HepG2 (cell line): ENCODE measurements around the gene XXYLT1. TPM values are rescaled to one million over a fixed set of nuclear protein-coding genes. Genes with fewer than 3 reads are reported as not detected.

Source experiments
- AFF4 ChIP-seq: sonication (generic); formaldehyde crosslinking; IDR thresholded peaks from 2 replicates; pipeline ENCODE4 v1.4.0; 2020; ENCODE audit warnings: missing genetic modification reagents
- ARNTL ChIP-seq: sonication (generic); formaldehyde crosslinking; IDR thresholded peaks from 2 replicates; pipeline ENCODE4 v1.4.0; 2020; ENCODE audit warnings: mild to moderate bottlenecking, missing genetic modification reagents
- GABPB1 ChIP-seq: IDR thresholded peaks from 2 replicates; pipeline ENCODE4 v1.6.1; 2016; ENCODE audit warnings: mild to moderate bottlenecking, missing genetic modification reagents, moderate library complexity, missing compliant biosample characterization
- KLF11 ChIP-seq: IDR thresholded peaks from 2 replicates; pipeline ENCODE4 v1.6.1; 2016; ENCODE audit warnings: missing compliant biosample characterization
- NFKBIZ ChIP-seq: IDR thresholded peaks from 2 replicates; pipeline ENCODE4 v1.6.1; 2018; ENCODE audit warnings: missing genetic modification reagents, missing compliant biosample characterization
- NR2C2 ChIP-seq: sonication (generic); formaldehyde crosslinking; IDR thresholded peaks from 2 replicates; pipeline ENCODE4 v1.4.0; 2020; ENCODE audit warnings: missing genetic modification reagents, mild to moderate bottlenecking, moderate library complexity, borderline replicate concordance
- NR2F2 ChIP-seq: IDR thresholded peaks from 2 replicates; pipeline ENCODE4 v1.6.1; 2012; ENCODE audit warnings: low read depth, inconsistent platforms, borderline replicate concordance
- POLR2AphosphoS5 ChIP-seq: IDR thresholded peaks from 2 replicates; pipeline ENCODE4 v1.6.1; 2012; ENCODE audit warnings: low read depth, low read length
- RAD21 ChIP-seq: fragments of 450-650 bp; formaldehyde crosslinking; IDR thresholded peaks from 2 replicates; pipeline ENCODE4 v1.5.0; 2020; ENCODE audit warnings: mild to moderate bottlenecking
- REXO4 ChIP-seq: sonication (generic); formaldehyde crosslinking; IDR thresholded peaks from 2 replicates; pipeline ENCODE4 v1.8.0; 2022; ENCODE audit warnings: missing genetic modification reagents, mild to moderate bottlenecking, borderline replicate concordance
- RXRA ChIP-seq: sonication (generic); formaldehyde crosslinking; IDR thresholded peaks from 2 replicates; pipeline ENCODE4 v1.5.1; 2020; ENCODE audit warnings: missing genetic modification reagents
- SRSF4 ChIP-seq: fragments of 200-400 bp; formaldehyde crosslinking; IDR thresholded peaks from one replicate; pipeline ENCODE4 v1.6.1; 2018; ENCODE audit warnings: mild to moderate bottlenecking, low read depth, low read length, moderate library complexity; ENCODE audit not compliant: poor library complexity, severe bottlenecking
- TBX2 ChIP-seq: sonication (generic); formaldehyde crosslinking; IDR thresholded peaks from 2 replicates; pipeline ENCODE4 v1.5.0; 2020; ENCODE audit warnings: missing genetic modification reagents, mild to moderate bottlenecking, borderline replicate concordance
- TFDP1 ChIP-seq: IDR thresholded peaks from 2 replicates; pipeline ENCODE4 v1.6.1; 2016; ENCODE audit warnings: missing compliant biosample characterization, missing genetic modification reagents, borderline replicate concordance
- XRCC5 ChIP-seq: fragments of 200-400 bp; formaldehyde crosslinking; optimal IDR thresholded peaks from 2 replicates; pipeline ENCODE3; 2017; ENCODE audit warnings: mild to moderate bottlenecking, low read length
- ZIK1 ChIP-seq: sonication (generic); formaldehyde crosslinking; IDR thresholded peaks from 2 replicates; pipeline ENCODE4 v1.5.0; 2020; ENCODE audit warnings: mild to moderate bottlenecking, low read depth, missing genetic modification reagents, borderline replicate concordance
- ZNF570 ChIP-seq: sonication (generic); formaldehyde crosslinking; IDR thresholded peaks from 2 replicates; pipeline ENCODE4 v1.4.0; 2020; ENCODE audit warnings: mild to moderate bottlenecking, missing genetic modification reagents, borderline replicate concordance
- ZNF891 ChIP-seq: sonication (generic); formaldehyde crosslinking; IDR thresholded peaks from 2 replicates; pipeline ENCODE4 v1.5.0; 2020; ENCODE audit warnings: mild to moderate bottlenecking, missing genetic modification reagents
- polyA plus RNA-seq, 8 experiments: library from polyadenylated mRNA; depleted of rRNA in 3 of 8; stranded (reverse) in 7 of 8; unstranded in 1 of 8; fragments of >200 nt; fragmentation: Illumina TruSeq in 4 of 8; extraction: Trizol in 4 of 8; gene quantifications; 2 replicates each; pipeline versions ENCODE4 v1.2.1 to v1.2.3, GENCODE V29; 2011 to 2016; ENCODE audit warnings: low read depth in 4 of 8, missing spikeins in 1 of 8, mixed read lengths in 1 of 8; ENCODE audit not compliant: insufficient read depth in 1 of 8
- total RNA-seq, 5 experiments: library from RNA; depleted of rRNA; stranded (reverse); fragments of >200 nt; fragmentation: Illumina TruSeq; extraction: Trizol; gene quantifications; 2 replicates each; pipeline ENCODE4 v1.2.3, GENCODE V29; 2016; ENCODE audit warnings: low read depth in 1 of 5
- TF ChIP-seq, protein P1 (sequence below): IDR thresholded peaks from 2 replicates; pipeline ENCODE4 v1.6.1; 2016
- TF ChIP-seq, protein P2 (sequence below): sonication (generic); formaldehyde crosslinking; IDR thresholded peaks from 2 replicates; pipeline ENCODE4 v1.4.0; 2020; ENCODE audit warnings: mild to moderate bottlenecking, missing genetic modification reagents
- TF ChIP-seq, protein P3 (sequence below): sonication (generic); formaldehyde crosslinking; IDR thresholded peaks from 2 replicates; pipeline ENCODE4 v1.5.1; 2020; ENCODE audit warnings: mild to moderate bottlenecking, missing genetic modification reagents, moderate library complexity

The XXYLT1 gene
- total and polyA plus RNA-seq, 2 of the 13 experiments (the other 11 are each of a cell fraction or from before 2014, with no cell fraction given) = 17.7 to 19.0 TPM

- TF ChIP-seq NFKBIZ (CRISPR knock-in tag) (no peak), GABPB1 (no peak; the same call in 1 of the 2 replicates), SRSF4 (no peak), RAD21 (CRISPR knock-in tag) (no peak), NR2C2 (CRISPR knock-in tag) (no peak), ZNF570 (CRISPR knock-in tag) (no peak), REXO4 (CRISPR knock-in tag) (no peak), ARNTL (CRISPR knock-in tag) (0 out of 2 replicates have a peak, but pooled peaks have one; percentile 47), POLR2AphosphoS5 (no peak), ZIK1 (CRISPR knock-in tag) (no peak), KLF11 (CRISPR knock-in tag) (no peak), XRCC5 (no peak), AFF4 (CRISPR knock-in tag) (0 out of 2 replicates have a peak, but pooled peaks have one; percentile 44), TFDP1 (CRISPR knock-in tag) (no peak), ZNF891 (CRISPR knock-in tag) (no peak), TBX2 (CRISPR knock-in tag) (peak; percentile 96), RXRA (CRISPR knock-in tag) (peak; percentile 41; the same call in 1 of the 2 replicates), NR2F2 (peak; percentile 86)
- TF ChIP-seq, protein P1, sequence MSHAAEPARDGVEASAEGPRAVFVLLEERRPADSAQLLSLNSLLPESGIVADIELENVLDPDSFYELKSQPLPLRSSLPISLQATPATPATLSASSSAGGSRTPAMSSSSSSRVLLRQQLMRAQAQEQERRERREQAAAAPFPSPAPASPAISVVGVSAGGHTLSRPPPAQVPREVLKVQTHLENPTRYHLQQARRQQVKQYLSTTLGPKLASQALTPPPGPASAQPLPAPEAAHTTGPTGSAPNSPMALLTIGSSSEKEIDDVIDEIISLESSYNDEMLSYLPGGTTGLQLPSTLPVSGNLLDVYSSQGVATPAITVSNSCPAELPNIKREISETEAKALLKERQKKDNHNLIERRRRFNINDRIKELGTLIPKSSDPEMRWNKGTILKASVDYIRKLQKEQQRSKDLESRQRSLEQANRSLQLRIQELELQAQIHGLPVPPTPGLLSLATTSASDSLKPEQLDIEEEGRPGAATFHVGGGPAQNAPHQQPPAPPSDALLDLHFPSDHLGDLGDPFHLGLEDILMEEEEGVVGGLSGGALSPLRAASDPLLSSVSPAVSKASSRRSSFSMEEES = no peak
- TF ChIP-seq, protein P2, sequence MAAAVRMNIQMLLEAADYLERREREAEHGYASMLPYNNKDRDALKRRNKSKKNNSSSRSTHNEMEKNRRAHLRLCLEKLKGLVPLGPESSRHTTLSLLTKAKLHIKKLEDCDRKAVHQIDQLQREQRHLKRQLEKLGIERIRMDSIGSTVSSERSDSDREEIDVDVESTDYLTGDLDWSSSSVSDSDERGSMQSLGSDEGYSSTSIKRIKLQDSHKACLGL (CRISPR knock-in tag) = no peak
- TF ChIP-seq, protein P3, sequence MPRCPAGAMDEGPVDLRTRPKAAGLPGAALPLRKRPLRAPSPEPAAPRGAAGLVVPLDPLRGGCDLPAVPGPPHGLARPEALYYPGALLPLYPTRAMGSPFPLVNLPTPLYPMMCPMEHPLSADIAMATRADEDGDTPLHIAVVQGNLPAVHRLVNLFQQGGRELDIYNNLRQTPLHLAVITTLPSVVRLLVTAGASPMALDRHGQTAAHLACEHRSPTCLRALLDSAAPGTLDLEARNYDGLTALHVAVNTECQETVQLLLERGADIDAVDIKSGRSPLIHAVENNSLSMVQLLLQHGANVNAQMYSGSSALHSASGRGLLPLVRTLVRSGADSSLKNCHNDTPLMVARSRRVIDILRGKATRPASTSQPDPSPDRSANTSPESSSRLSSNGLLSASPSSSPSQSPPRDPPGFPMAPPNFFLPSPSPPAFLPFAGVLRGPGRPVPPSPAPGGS (CRISPR knock-in tag) = 0 out of 2 replicates have a peak, but pooled peaks have one; percentile 59
Measured at GRCh38 chr3:195198426-195199346, 72.3 kb downstream of the XXYLT1 start (continued).
